NB4 (cell line): ENCODE results near the gene COL5A1.

Experiments
- DNase-seq: peaks from one replicate; pipeline ENCODE4 v3.0.0; 2010; ENCODE audit warnings: low read depth
- H3K4me3 ChIP-seq: one replicate; pipeline ENCODE4 v1.5.1; 2011; ENCODE audit warnings: mild to moderate bottlenecking, low read depth, low read length, moderate library complexity
- MYC ChIP-seq: IDR thresholded peaks from 2 replicates; pipeline ENCODE4 v1.6.1; 2011; ENCODE audit warnings: low read depth, low read length
- POLR2A ChIP-seq: IDR thresholded peaks from 2 replicates; pipeline ENCODE4 v1.6.1; 2011; ENCODE audit warnings: mild to moderate bottlenecking; ENCODE audit not compliant: insufficient read length; ENCODE audit errors: extremely low read depth
- TF ChIP-seq, protein P1 (sequence below): IDR thresholded peaks from 2 replicates; pipeline ENCODE4 v1.6.1; 2011; ENCODE audit warnings: low read depth, low read length
- TF ChIP-seq, protein P2 (sequence below): IDR thresholded peaks from one replicate; pipeline ENCODE4 v1.5.1; 2012; ENCODE audit warnings: low read depth, low read length

COL5A1 gene

GRCh38 chr9:134630393-134630790, 11.2 kb upstream of the COL5A1 start:
- DNase-seq, result no peak
- no peak for TF ChIP-seq POLR2A
- TF ChIP-seq, protein P1, sequence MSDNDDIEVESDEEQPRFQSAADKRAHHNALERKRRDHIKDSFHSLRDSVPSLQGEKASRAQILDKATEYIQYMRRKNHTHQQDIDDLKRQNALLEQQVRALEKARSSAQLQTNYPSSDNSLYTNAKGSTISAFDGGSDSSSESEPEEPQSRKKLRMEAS, result no peak
- TF ChIP-seq MYC, result no peak
- TF ChIP-seq, protein P2, sequence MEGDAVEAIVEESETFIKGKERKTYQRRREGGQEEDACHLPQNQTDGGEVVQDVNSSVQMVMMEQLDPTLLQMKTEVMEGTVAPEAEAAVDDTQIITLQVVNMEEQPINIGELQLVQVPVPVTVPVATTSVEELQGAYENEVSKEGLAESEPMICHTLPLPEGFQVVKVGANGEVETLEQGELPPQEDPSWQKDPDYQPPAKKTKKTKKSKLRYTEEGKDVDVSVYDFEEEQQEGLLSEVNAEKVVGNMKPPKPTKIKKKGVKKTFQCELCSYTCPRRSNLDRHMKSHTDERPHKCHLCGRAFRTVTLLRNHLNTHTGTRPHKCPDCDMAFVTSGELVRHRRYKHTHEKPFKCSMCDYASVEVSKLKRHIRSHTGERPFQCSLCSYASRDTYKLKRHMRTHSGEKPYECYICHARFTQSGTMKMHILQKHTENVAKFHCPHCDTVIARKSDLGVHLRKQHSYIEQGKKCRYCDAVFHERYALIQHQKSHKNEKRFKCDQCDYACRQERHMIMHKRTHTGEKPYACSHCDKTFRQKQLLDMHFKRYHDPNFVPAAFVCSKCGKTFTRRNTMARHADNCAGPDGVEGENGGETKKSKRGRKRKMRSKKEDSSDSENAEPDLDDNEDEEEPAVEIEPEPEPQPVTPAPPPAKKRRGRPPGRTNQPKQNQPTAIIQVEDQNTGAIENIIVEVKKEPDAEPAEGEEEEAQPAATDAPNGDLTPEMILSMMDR, result no peak

GRCh38 chr9:134630861-134631260, 10.7 kb upstream of the COL5A1 start:
- TF ChIP-seq POLR2A (no peak), MYC (no peak)
- TF ChIP-seq, protein P1, result no peak
- TF ChIP-seq, protein P2, result no peak
- no peak overlapping the region for H3K4me3 ChIP-seq
- DNase-seq, result no peak

More at GRCh38 chr9:134630393-134630790, 11.2 kb upstream of the COL5A1 start:
- no peak overlapping the region for H3K4me3 ChIP-seq

GRCh38 chr9:134631881-134632280, 9.7 kb upstream of the COL5A1 start:
- no peak for DNase-seq
- TF ChIP-seq, protein P2, result no peak
- TF ChIP-seq, protein P1, result no peak
- TF ChIP-seq POLR2A (no peak), MYC (no peak)
- H3K4me3 ChIP-seq, result no peak overlapping the region

DNA sequence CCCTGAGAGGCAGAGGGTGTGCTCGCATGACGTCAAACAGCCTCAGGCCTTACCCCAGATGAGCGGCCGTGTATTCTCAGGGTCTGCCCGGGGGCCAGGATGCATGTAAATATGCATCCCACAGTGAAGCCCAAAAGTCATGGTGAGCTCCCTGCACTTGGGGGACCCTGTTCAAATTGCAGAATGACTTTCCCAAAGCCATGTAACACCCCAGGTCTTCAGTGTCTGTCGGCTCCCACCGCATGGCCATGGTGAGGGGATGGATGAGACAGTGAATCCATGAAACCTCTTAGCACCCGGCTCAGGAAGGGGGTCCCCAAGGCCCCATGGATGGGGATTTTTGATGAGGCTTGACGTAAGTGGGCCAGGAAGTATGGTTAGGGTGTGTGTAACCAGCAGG, 9.3 kb upstream of the COL5A1 start:
- TF ChIP-seq MYC, result no peak
- TF ChIP-seq, protein P1, result no peak
- no peak for TF ChIP-seq POLR2A
- TF ChIP-seq, protein P2, result no peak
- no peak for DNase-seq

DNA sequence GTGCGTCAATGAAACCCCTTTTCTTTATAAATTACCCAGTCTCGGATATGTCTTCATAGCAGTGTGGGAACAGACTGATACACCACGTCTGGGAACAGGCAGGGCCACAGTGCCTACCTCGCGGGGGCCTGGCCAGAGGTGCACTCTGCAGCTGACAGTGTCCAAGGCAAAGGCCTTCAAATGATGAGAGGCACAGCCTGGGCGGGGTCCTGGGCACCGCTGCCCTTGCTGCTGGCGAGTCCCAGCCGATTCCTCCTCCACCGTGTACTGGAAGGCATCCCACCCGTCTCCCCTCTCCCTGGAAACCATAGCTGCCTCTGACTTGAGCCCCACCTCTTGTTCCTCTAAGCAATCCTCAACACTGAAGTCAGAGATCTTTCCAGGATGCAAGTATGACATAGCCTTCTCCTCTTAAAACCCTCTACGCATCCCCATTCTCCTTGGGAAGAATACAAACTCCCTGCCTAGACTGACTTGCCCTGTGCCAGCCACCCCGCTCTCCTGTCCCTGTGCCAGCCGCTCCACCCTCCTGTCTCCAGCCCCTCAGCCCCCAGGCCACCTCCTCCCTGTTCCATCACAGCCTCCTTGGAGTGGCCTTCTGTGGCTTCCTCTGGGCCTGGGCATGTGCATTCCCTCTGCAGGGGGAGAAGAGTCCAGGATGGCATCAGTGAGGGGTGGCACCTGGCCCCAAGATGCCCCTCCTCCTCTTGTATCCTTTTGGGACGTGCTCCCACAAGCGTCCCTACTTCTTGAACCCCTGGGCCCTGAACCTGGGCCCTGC, 8.1 kb upstream of the COL5A1 start:
- TF ChIP-seq, protein P2, result no peak
- TF ChIP-seq, protein P1, result no peak
- TF ChIP-seq POLR2A (no peak), MYC (no peak)
- no peak for DNase-seq
- no peak overlapping the region for H3K4me3 ChIP-seq

More for the DNA sequence above, 9.3 kb upstream of the COL5A1 start:
- H3K4me3 ChIP-seq, result no peak overlapping the region

DNA sequence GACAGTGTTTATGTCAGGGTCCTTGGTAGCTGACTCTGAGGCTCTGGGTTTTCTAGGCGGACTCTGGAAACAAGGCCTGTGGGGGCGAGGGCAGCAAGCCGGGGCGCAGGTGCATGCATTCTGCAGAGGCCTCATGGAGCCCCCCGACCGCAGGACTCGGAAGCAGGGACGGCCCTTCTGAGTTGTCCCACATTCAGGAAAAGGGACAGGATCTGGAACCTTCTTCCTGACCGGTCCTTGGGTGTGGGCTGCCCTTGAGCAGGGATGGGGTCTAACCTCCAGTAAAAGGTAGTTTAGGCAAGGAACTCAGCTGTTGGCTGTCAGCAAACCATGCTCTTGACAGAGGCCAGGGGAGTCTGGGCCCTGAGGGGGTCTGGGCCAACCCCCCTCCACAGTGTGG, 7.4 kb upstream of the COL5A1 start:
- H3K4me3 ChIP-seq, result no peak overlapping the region
- TF ChIP-seq, protein P2, result no peak
- TF ChIP-seq POLR2A (no peak), MYC (no peak)
- TF ChIP-seq, protein P1, result no peak
- DNase-seq, result no peak
